Stimulated activated CD8-positive, alpha-beta memory T cell treated with anti-CD3 and anti-CD28 coated beads, Interleukin-2, amount 100 ng/mL, for 1 hour (primary cell): ENCODE data around the gene ADM.

Source experiments
- DNase-seq, 2 donors: peaks; one replicate each; pipeline ENCODE4 v3.0.0-alpha.2; 2020; ENCODE audit warnings: low read depth in 2 of 2

Gene ADM

DNA sequence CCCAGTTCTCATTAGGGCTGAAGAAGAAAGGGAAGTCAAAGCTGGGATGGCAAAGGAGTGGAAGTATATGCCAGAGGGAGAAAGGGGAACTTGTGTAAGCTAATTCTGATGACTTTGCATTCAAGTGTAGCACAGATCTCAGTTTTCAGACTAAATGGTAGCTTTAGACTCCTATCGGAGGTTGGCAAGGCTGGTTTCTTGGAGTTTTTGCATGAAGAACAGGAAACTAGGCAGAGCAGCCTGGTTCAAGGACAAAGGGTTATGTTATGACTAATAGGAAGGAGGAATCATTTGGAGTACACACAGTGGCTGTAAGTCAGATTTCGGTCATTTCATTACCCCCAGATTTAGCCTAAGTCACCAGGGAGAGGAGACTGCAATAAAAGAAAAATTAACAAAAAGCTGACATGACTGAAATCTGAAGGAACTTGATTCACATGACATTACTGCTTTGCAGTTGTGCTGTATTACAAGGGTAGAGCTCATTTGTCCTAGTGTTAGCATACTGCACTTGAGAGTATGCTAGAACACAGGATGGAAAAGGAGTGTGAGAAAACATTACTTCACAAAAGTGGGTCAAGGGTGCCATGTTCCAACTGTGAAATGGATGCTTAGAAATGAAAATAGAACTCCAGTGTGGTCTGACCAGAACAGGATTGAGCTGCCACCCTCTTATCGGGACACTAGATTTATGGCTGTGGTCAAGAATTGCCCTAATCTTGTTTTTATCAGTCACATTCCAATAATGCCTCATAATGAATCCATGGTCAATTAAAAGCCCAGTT lies 23.6 kb downstream of the ADM start:
- no peak for DNase-seq

DNA sequence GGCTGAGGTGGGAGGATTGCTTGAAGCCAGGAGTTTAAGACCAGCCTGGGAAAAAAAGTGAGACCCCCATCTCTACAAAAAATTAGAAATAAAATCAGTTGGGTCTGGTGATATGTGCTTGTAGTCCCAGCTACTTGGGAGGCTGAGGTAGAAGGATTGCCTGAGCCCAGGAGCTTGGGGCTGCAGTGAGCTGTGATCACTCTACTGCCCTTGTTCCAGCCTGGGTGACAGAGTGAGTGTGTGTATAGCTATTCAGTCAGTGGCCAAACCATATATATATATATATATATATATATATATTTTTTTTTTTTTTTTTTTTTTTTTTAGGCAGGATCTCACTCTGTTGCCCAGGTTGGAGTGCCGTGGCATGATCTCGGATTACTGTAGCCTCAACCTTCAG lies 24.5 kb downstream of the ADM start:
- DNase-seq = no peak

DNA sequence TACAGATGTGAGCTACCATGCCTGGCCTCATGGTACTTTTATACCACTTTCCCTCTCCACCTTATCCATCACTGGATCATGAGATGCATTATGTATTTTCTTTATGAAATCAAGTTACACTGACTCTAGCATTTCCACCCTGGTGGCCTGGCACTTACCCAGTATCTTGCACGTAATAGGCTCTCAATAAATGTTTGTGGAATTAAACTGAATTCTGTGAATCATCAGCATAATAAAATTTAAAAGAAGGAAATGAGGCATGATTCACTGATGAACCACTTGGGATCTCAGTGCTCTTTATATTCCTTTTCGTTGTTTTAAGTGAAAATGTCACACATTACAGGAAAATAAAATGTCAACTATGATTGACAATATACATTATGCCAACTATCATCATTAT lies 25.1 kb downstream of the ADM start:
- no peak for DNase-seq

DNA sequence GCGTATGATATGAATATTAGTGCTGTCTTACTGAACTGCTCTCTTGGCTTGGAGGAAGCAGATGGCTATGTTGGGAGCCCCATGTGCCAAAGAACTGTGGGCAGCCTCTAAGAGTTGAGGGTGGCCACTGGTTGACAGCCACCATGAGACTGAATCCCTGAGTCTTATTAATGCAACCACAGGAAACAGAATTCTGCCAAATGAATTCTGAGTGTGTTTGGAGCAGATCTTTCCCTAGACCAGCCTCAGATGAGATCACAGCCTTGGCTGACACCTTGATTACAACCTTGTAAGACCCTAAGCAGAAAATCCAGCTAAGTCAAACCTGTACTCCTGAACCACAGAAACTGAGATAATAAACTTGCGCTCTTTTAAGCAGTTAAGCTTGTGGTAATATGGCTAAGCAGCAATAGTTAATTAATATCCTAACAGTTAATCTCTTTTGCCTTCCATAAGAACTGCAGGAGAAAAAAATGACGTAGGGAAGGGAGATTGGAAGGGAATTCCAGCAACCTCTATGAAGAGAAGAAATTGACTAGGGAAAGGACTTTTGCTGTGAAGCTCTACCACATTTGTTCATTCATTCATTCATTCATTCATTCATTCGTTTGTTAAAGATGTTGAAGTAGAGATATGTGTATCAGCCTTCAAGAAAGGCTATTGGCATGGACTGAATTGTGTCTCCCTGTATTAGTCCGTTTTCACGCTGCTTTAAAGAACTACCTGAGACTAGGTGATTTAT lies 26.8 kb downstream of the ADM start:
- DNase-seq = no peak

DNA sequence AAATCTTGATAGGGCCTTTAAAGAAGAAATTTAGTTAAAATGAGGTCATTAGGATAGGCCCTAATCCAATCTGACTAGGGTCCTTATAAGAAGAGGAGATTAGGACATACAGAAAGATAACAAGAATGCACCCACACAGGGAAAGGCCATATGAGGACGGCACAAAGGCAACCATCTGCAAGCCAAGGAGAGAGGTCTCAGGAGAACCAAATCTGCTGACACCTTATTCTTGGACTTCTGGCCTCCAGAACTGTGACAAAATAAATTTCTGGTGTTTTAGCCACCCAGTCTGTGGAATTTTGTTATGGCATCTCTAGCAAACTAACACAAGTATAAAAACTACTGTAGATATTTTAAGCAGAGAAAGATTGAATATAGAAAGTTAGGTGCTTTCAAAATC lies 28.6 kb downstream of the ADM start:
- DNase-seq = no peak

DNA sequence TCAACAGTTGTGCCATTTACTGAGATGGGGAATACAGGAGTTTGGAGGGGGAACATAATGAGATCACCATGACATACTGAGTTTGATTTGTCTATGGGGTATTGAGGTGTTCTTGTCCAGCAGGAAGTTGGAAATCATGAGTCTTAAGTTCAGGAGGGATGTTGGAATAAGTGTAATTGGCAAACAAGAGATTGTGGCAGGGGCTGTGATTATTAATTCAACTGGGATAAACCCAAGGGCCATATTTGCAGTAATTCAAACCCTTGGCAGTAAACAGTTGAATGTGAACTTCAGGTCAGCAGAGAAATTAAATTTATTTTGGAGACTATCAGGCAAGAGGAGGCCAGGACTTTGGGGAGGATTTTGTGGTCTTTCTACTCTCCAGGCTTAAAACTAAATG lies 33.4 kb downstream of the ADM start:
- no peak for DNase-seq

DNA sequence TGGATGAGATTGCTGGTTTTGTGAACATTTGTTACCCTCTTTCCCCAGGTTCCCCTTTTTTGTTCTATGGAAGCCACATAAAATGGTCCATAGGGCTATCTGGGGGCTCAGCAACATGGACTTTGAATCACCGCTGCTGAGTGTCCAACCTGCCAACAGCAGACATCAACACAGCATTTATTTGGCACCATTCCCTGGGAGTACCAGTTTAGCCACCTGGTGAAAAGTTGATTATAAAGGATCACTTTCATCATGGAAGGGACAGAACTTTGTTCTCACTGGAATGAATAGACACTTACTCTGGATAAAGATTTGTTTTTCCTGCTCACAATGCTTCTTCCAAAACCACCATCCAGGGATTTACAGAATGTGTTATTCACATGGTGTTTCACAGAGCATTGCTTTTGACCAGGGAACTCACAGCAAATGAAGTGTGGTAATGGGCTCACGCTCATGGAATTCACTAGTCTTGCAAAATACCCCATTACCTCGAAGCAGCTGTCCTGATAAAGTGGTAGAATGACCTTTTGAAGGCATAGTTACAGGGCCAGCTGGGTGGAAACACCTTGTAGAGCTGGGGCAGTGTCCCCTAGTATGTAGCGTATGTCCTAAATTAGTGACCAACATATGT lies 43.9 kb downstream of the ADM start:
- DNase-seq = no peak

DNA sequence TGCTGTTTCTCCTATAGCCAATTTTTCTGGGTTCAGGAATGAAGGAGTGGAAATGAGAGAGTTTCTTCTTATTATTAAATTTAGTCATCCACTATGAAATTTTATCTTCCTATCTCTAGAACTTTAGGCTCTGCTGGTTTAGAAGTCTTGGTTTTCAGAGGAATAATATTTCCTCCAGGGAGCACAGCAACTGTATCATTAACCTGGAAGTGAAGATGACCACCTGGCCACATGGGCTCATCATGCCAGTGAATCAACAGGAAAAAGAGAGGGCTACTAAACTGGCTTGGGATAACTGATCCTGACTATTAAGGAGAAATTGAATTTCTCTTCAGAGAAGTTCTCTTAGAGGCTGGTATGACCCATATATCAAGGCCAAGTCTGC lies 44.4 kb downstream of the ADM start:
- no peak for DNase-seq

DNA sequence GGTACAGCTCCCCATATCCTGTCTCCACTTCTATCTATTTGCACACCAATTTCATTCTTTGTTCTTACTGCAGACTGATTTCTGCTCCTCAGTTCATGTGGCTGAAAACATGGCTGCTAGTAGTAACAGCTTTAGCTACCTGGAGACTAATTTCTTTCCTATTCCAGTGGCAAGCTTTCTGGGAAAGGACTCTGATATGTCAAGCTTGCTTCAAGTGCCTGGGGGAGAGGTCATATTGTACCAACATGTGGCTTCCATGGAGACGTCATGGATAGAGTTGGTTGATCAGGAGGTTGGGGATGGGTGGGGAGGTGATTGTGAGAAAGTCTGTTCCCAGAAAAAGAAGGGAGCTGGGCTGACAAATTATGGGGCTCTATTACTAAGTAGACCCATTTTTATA lies 44.9 kb downstream of the ADM start:
- no peak for DNase-seq

DNA sequence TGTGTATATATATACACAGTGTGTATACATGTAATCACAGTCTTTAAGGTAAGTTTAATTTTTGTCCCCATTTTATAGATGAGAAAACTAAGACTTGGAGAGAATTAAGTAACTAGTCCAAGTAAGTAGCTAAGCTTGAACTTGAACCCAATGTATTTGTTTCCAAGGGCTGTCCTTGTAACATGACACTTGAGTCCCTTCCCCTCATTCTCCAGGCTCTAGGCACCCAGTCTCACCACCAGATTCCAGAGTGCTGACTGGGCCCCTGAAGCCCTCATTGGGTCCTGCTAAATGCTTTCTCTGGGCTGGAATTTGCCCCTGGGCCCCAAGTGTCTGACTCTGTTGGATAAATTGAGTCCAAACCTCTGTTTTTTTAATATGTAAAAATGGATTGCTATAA lies 45.5 kb downstream of the ADM start:
- DNase-seq = no peak

DNA sequence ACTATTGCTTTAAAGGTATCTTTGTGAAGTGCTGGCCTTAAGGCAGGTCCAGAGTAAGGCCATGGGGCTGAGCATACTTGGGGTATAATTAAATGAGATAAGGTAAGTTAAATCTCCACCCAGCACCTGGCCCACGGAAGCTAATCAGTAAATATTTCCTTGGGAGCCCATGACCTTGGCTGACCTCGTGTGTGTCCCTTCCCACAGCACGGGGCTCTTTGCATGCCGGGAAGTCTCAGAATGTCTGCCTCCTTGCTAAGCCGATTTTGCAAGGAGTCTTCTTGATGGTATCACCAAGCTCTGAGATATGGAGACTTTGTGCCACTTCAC lies 46.5 kb downstream of the ADM start:
- DNase-seq = no peak

DNA sequence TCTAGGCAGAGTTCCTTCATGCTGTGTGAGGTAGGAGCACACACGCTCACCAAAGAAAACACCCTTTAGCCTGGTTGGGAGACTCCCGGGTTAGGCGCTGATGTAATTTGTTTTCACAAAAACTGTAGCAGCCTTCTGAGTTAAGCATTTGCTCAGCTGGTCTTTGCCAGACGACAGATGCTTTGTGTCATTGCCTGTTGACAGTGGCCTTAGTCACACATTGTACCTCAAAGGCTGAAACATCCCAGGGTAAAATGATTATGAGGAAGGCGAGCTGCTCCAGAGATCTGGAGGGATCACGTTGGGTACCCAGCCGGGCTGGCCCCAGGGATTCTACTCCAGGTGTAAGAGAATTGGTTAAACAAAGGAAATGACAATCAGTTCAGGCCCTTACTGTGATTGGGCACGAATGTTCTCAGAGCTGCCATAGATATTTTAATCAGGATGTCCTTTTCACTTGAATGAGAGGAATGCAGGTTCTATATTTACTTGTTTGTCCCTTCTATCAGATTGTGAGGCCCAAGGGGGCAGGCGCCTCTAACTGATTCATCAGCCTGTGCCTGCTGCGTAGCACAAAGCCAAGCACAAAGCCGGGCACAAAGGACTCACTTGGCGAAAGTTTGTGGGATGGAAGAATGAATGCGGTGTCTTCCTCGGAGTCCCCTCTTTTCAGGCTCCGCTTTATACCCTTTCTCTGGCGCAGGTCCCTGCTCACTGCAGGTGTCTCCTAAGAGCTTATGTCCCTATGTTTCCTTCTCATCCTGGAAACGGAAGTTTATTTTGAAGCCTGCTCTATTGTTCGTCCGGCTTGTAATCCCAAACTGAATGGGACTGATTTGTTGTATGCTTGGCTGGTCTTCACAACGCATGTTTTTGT lies 47.1 kb downstream of the ADM start:
- DNase-seq = no peak

DNA sequence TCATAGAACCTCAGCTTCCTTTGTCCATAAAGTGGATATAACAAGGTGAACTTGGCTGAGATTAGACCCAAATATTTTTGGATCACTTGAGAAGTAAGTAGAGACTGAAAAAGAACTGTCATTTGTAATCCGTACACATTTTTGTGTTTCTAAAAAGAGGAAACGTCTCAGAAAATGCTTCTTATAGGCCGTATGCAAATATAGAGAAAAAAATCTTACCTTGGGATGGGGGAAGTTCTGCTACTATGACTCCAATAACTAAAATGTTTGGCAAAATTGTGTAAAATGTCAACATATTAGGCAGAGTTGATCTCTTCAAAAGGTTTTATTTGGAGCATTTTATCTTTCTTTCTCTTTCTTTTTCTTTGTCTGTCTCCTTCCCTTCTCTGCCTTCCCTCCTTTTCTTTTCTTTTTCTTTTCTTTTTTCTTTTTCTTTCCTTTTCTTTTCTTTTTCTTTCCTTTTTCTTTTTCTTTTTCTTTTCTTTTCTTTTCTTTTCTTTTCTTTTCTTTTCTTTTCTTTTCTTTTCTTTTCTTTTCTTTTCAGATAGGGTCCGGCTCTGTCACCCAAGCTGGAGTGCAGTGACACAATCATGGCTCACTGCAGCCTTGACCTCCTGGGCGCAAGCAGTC lies 48.2 kb downstream of the ADM start:
- DNase-seq = no peak

DNA sequence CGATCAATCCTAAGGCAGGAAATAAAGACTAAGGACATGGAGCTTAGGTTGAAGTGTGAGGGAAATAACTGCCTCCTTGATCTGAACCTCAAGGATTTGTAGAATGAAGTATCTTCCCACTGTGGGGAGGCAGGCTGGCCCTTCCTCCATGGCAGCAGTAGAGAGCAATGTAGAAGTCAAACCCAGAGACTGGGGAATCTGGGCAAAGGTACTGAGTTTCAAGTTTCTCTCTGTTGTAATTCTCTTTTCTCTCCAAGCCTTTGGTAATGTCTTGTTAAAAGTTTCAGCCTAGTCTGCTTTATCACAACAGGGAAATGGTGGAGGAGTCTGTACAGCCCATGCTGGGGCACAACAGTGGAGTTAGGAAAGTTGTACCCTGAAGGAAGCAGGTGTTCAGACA lies 49.5 kb downstream of the ADM start:
- no peak for DNase-seq

DNA sequence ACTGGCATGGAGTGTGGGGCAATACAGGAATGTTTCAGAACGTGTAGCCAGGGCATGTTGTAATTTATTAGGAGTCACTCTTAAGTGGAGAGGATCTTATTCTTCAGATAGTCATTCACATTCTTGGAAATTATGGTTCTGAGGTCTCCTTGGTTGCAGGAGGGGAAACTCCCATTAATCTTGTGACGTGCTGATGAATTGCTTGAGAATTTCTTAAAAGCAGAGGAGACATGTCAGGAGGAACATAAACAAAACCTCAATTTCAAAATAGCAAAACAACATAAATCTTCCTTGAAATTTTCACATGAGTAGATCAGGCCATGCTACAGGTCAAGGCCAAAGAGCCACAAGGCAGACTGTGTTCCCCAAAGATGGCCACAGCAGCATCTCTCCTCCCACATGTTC lies 50.4 kb downstream of the ADM start:
- DNase-seq = no peak

DNA sequence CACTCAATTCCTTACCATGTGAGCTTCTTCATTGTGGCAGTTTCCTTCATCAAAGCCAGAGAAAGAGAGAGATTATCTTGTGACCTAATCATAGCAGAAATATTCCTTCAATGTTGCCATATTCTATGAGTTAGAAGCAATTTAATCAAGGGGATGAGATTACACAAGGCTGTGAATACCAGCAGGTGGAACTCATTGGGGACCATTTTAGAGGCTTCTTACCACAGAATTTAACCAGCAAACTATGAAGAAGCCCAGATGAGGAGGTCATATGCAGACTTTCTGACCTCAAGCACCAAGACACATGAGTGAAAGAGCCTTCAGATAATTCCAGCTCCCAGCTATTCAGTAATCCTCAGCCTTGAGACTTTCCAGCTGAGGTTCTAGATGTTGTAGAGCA lies 51.3 kb downstream of the ADM start:
- DNase-seq = no peak
